Subcutaneous abdominal adipose tissue (tissue), 5 donors: ENCODE data around the gene CCDC86.

Source experiments
- H3K27ac ChIP-seq: one replicate; pipeline ENCODE4 v1.7.0; 2013; ENCODE audit warnings: low read depth, mild to moderate bottlenecking, inconsistent platforms, low read length, moderate library complexity
- H3K27me3 ChIP-seq, 5 donors: one replicate each; pipeline ENCODE4 v1.7.0; 2013; ENCODE audit warnings: low read length in 5 of 5, inconsistent platforms in 1 of 5; ENCODE audit not compliant: control insufficient read depth in 5 of 5, insufficient read depth in 4 of 5
- H3K36me3 ChIP-seq, 5 donors: one replicate each; pipeline ENCODE4 v1.7.0; 2013; ENCODE audit warnings: low read length in 5 of 5; ENCODE audit not compliant: control insufficient read depth in 5 of 5, insufficient read depth in 5 of 5
- H3K4me1 ChIP-seq, 5 donors: one replicate each; pipeline ENCODE4 v1.7.0; 2013; ENCODE audit warnings: low read length in 5 of 5, mild to moderate bottlenecking in 3 of 5, moderate library complexity in 1 of 5; ENCODE audit not compliant: control insufficient read depth in 5 of 5, insufficient read depth in 5 of 5
- H3K4me3 ChIP-seq, 5 donors: one replicate each; pipeline ENCODE4 v1.7.0; 2013; ENCODE audit warnings: low read length in 5 of 5, low read depth in 1 of 5
- H3K9ac ChIP-seq, 5 donors: one replicate each; pipeline ENCODE4 v1.7.0; 2013; ENCODE audit warnings: low read length in 5 of 5, mild to moderate bottlenecking in 4 of 5, moderate library complexity in 3 of 5
- H3K9me3 ChIP-seq, 5 donors: one replicate each; pipeline ENCODE4 v1.7.0; 2013; ENCODE audit warnings: low read length in 5 of 5; ENCODE audit not compliant: control insufficient read depth in 5 of 5
- donor health status: healthy.
- donor health status: healthy.
- donor health status: healthy.
- donor health status: healthy.
- donor health status: healthy.

CCDC86 gene

GRCh38 chr11:60874421-60875365 lies 32.8 kb downstream of the CCDC86 start:
- no peak overlapping the region for H3K4me3 ChIP-seq
- H3K36me3 ChIP-seq: peaks cover 0 to under 1% (median 0%) of the 10 kb centered on the region in 5 donors
- no peak overlapping the region for H3K9ac ChIP-seq
- peaks cover 8 to 59% (median 55%) of the 10 kb centered on the region in 5 donors for H3K4me1 ChIP-seq
- H3K9me3 ChIP-seq: no peaks in the 10 kb centered on the region
- H3K27me3 ChIP-seq: no peaks in the 10 kb centered on the region
- H3K27ac ChIP-seq: no peak overlapping the region

- Histone ChIP-seq H3K27ac (no peak overlapping the region), H3K4me1 (peaks cover 8 to 59% (median 55%) of the 10 kb centered on the region in 5 donors), H3K27me3 (no peaks in the 10 kb centered on the region), H3K9ac (no peak overlapping the region), H3K9me3 (no peaks in the 10 kb centered on the region), H3K4me3 (no peak overlapping the region), H3K36me3 (peaks cover 0 to 6% (median 4%) of the 10 kb centered on the region in 5 donors)
Measured at GRCh38 chr11:60875366-60876167, 33.7 kb downstream of the CCDC86 start.

- no peak overlapping the region for H3K9ac ChIP-seq
- H3K9me3 ChIP-seq: no peaks in the 10 kb centered on the region
- H3K27ac ChIP-seq: no peak overlapping the region
- peaks cover 8 to 54% (median 50%) of the 10 kb centered on the region in 5 donors for H3K4me1 ChIP-seq
- H3K4me3 ChIP-seq: no peak overlapping the region
- no peaks in the 10 kb centered on the region for H3K27me3 ChIP-seq
- peaks cover 0 to 10% (median 4%) of the 10 kb centered on the region in 5 donors for H3K36me3 ChIP-seq
Measured at GRCh38 chr11:60876168-60876485, 34.2 kb downstream of the CCDC86 start.

- no peaks in the 10 kb centered on the region for H3K27me3 ChIP-seq
- no peak overlapping the region for H3K4me3 ChIP-seq
- peak overlapping the region in 2 of 5 donors; percentile 16 to 48 for H3K9ac ChIP-seq
- peaks cover 2 to 31% (median 26%) of the 10 kb centered on the region in 5 donors for H3K4me1 ChIP-seq
- H3K9me3 ChIP-seq: no peaks in the 10 kb centered on the region
- H3K36me3 ChIP-seq: peaks cover 0 to 10% (median 4%) of the 10 kb centered on the region in 5 donors
- H3K27ac ChIP-seq: no peak overlapping the region
Measured at GRCh38 chr11:60878245-60879101, 36.6 kb downstream of the CCDC86 start.

- no peak overlapping the region for H3K9ac ChIP-seq
- H3K27me3 ChIP-seq: no peaks in the 10 kb centered on the region
- H3K27ac ChIP-seq: no peak overlapping the region
- no peak overlapping the region for H3K4me3 ChIP-seq
- no peaks in the 10 kb centered on the region for H3K9me3 ChIP-seq
- H3K4me1 ChIP-seq: peaks cover 2 to 24% (median 22%) of the 10 kb centered on the region in 5 donors
- peaks cover 0 to 10% (median 4%) of the 10 kb centered on the region in 5 donors for H3K36me3 ChIP-seq
Measured at GRCh38 chr11:60879104-60879503, 37.2 kb downstream of the CCDC86 start.

GRCh38 chr11:60879971-60880588 lies 38.2 kb downstream of the CCDC86 start:
- Histone ChIP-seq H3K4me3 (no peak overlapping the region), H3K4me1 (peaks cover 2 to 17% (median 14%) of the 10 kb centered on the region in 5 donors), H3K27me3 (no peaks in the 10 kb centered on the region), H3K9me3 (no peaks in the 10 kb centered on the region), H3K27ac (no peak overlapping the region), H3K36me3 (peaks cover 0 to 10% (median 4%) of the 10 kb centered on the region in 5 donors), H3K9ac (no peak overlapping the region)

- Histone ChIP-seq H3K9ac (no peak overlapping the region), H3K4me1 (peaks cover 2 to 17% (median 14%) of the 10 kb centered on the region in 5 donors), H3K36me3 (peaks cover 0 to 10% (median 4%) of the 10 kb centered on the region in 5 donors), H3K4me3 (no peak overlapping the region), H3K27me3 (no peaks in the 10 kb centered on the region), H3K9me3 (no peaks in the 10 kb centered on the region), H3K27ac (no peak overlapping the region)
Measured at GRCh38 chr11:60880643-60881282, 38.9 kb downstream of the CCDC86 start.

GRCh38 chr11:60887556-60887955 lies 45.6 kb downstream of the CCDC86 start:
- H3K9me3 ChIP-seq: no peaks in the 10 kb centered on the region
- no peak overlapping the region for H3K27ac ChIP-seq
- H3K4me3 ChIP-seq: no peak overlapping the region
- H3K36me3 ChIP-seq: peaks cover 0 to 22% (median 13%) of the 10 kb centered on the region in 5 donors
- H3K27me3 ChIP-seq: no peaks in the 10 kb centered on the region
- H3K4me1 ChIP-seq: peaks cover 0 to 11% (median 0%) of the 10 kb centered on the region in 5 donors
- H3K9ac ChIP-seq: no peak overlapping the region

- H3K36me3 ChIP-seq: peaks cover 9 to 42% (median 30%) of the 10 kb centered on the region in 5 donors
- no peak overlapping the region for H3K9ac ChIP-seq
- H3K9me3 ChIP-seq: no peaks in the 10 kb centered on the region
- H3K4me1 ChIP-seq: peaks cover 0 to 11% (median 0%) of the 10 kb centered on the region in 5 donors
- H3K4me3 ChIP-seq: no peak overlapping the region
- H3K27me3 ChIP-seq: no peaks in the 10 kb centered on the region
- H3K27ac ChIP-seq: no peak overlapping the region
Measured at GRCh38 chr11:60889869-60890311, 48.0 kb downstream of the CCDC86 start.
